CD4-positive, alpha-beta T cell treated with Interleukin-6 at 100 ng/mL for 8 hours (primary cell): ENCODE results near the gene SPACA7.
"Not testable (repeated sequence)": the region's sequence is repeated elsewhere in the genome, so short reads cannot be mapped to it uniquely, and the experiment has no call there.

Source experiments
- DNase-seq: peaks from one replicate; pipeline ENCODE4 v3.0.0-alpha.2; 2020; ENCODE audit warnings: mixed read lengths, low spot score

SPACA7 gene

DNA sequence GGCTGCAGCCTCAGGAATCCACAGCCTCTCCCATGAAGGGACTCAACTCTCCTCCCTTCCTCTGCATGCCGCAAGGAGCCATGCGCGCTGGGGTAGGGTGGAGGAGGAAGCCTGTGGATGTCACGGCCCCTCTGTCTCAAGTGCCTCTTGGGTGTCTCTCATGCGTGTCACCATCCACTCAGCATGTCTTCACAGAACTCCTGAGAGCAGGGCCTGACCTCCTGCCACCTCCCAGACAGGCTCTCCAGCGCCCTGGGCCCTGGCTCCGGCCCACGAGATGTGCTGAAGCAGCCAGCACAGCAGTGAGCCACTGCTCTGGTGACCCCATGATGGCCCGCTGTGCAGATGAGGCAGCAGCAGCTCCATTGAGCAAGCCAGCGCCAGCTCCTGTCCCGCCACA, 25.9 kb upstream of the SPACA7 start:
- DNase-seq, result no peak

DNA sequence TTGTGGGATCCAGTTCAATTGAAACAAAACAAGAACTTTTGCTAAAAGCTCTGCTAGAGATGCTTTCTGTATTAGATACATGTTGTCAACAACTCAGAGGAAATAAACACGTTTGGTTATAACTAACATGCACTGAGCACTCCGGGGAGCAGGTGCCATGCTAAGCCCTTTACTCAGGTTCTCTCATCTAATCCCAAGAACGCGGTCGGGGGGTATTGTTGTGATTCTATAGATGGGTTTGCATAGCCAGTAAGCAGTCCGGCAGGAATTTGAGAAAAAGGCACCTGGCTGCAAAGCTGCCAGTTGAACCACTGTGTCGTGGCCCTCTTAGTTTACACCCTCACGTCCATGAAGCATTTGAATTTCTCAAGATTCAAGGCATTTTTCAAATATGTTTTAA, 24.3 kb upstream of the SPACA7 start:
- no peak for DNase-seq

DNA sequence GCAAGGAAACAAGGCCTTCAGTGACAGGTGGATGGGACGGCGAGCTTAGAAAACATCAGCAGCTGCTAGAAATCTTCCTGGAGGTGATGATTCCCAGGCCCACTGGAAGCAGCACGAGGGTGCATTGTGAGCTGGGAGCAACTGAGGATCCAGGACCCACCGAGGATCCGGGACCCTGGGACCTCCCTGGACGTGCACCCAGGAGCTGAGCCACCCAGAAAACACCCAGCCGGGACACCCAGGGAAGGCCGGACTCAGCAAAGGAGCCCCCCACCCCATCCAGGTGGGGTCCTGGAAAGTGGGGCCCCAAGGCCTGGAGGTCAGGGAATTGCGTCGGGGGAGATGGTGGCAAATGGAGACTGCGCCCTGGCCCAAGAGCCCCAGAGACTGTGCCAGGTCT, 22.3 kb upstream of the SPACA7 start:
- DNase-seq, result no peak

DNA sequence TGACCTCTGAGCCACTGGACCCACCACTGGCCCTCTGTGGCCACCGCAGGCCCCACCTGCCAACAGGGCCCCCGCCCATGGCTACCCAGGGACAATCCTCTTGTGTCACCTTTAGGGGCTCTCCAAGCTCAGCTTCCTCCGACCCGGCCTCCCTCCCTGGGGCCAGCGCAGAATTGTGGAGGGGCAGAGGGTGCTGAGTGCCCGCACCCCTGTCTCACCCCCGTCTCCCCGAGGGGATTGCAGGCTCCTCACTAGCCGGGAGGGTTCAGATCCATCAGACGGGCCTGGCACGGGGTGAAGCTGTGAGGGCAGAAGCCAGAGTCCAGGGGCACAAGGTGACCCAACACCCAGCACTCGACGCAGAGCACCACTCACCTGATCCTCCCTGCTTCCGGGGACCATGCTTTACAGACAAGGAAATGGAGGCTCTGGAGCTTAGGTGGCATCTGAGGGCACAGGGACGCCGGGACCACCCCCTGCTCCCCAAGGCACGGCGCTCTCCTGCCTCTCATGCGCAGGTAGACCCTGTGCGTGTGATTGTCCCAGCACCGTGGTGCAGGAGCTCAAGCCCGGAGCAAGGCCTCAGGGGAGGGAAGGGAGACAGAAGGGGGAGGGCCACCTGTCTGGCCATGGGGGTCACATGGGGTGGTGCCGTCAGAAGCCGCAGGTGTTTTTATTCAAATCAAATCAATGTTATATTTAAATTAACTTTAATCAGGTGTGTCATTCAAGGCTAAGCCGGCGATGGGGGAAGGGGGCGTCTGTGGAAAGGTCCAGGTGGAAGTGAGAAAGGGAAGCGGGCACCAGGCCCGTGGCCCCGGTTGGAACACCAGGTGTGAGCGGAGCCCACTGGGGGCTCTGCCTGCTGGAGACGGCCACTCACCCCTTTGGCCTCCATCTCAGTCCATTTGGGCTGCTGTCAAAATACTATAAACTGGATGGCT, 21.6 kb upstream of the SPACA7 start:
- no peak for DNase-seq

DNA sequence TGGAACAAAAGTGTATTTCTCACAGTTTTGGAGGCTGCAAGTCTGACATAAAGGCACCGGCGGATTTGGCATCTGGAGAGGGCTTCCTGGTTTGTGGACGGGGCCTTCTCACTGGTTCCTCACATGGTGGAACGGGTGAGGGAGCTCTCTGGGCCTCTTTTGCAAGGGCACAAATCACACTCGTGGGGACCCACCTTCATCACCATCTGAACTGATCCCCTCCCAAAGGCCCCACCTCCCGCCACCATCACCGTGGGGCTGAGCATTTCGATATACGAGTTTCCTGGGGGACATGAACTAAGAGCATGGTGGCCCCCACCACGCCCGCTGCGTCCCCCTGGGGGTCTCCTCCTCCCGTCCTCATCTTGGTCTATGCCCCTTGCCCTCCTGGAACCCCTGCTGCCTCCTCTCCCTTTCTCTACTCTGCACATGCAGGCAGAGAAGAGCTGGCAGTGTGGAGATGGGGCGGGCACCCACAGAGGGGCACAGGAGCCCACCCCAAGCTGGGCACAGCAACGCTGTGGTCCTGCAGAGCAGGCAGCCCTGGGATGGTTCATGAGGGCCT, 20.8 kb upstream of the SPACA7 start:
- no peak for DNase-seq

DNA sequence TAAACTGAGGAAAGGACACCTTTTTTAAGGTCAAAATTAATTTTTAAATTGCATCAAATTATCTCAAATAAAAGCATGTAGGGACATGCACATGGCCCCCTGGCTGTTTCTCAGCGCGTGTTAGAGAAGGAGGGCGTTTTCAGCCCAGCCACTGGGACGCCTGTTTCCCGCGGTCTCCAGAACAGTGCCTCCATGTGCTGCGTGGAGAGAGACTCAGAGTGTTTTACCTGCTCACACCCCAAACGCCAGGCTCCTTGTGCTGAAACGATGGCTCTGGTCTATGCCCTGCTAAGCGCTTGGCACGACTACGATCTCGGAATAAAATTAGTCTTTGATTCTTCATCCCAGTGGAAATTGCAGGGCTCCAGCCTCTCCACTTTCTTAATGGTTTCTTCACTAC, 20.0 kb upstream of the SPACA7 start:
- DNase-seq, result no peak

DNA sequence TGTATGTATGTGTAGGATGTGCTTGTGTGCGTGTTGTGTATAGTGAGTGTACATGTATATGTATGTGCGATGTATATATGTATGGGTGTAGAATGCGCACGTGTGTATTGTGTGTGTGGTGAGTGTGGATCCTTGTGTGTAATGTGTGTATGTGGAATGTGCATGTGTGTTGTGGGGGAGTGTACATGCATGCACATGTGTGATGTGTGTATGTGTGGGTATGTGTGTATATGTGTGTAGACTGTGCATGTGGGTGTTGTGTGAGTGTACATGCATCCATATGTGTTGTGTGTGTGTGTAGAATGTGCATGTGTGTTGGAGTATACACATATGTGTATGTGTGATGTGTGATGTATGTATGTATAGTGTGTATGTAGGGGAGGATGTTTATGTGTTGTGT, 18.0 kb upstream of the SPACA7 start:
- DNase-seq, result no peak

DNA sequence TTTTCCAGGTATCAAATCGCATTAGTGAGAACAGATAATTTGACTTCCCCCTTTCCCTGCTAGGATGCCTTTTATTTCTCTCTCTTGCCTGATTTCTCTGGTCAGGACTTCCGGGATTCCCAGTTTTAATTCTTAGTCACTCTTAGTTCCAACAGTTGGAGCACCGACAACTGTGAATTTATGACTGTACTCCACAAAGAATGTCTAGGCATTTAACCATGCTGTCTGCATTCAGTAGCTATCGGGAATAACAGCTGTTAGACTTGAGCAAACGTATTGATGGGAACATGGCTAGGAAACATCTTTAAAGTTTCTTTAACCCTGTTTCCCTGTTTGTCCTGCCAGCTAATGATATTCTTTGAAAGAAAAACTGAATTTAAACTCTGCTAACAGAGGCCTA, 14.1 kb upstream of the SPACA7 start:
- no peak for DNase-seq

DNA sequence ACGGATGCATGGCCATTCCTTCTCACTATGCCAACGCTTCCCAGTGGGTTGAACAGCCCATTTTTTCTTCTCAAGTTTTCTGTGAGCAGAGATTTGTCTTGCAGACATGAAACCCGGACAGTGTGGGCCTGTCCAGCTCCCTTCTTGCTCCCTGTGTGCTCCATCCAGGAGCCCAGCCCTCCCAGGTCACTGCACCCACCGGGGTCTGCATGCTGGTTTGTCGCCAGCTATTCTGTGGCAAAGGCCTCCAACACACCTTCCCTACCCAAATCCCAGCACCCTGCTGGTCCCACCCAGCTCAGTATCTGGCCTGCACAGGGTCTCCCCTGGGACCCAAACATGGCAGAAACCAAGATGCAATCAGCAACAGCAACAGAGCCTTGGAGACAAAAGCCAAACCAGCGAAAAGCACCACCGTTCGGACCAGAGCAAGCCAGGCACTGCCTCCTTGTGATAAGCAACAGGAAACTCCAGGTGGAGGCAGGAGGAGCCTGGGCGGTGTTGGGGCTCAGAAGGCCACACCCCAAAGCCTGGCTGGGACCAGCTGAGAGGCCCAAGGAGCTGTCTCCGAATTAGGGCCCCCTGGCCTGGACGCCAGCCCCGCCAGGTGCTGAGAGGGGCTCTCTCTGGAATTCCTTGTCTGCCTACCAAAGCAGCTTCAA, 12.2 kb upstream of the SPACA7 start:
- DNase-seq, result no peak

DNA sequence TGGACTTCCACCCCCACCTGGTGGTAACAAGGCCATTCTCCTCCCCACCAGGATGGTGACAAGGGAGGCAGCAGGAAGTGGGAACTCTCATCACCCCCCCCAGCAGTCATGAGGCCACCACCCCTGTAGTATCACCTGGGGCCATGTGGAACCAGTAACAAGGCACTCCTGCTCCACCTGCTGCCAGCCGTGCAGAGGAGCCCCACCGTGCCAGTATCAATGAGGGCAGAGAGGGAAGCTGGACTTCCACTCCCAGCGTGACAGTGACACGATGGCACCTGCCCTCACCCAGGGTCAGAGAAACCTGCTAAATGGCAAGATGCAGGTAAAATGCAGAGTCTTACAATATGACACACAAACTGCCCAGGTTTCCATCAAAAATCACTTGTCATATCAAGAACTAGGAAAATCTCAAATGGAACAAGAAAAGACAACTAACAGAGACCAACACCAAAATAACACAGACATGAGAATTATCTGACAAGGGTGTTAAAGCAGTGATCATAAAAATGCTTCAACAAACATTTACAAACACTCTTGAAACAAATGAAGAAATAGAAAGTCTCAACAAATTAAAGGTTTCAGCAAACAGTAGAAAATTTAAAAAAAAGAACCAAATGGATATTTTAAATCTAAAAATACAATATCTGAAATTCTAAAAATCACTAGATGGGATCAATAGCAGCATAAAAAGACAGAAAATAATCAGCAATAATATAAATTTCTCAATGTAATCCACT, 9.1 kb upstream of the SPACA7 start:
- no peak for DNase-seq

DNA sequence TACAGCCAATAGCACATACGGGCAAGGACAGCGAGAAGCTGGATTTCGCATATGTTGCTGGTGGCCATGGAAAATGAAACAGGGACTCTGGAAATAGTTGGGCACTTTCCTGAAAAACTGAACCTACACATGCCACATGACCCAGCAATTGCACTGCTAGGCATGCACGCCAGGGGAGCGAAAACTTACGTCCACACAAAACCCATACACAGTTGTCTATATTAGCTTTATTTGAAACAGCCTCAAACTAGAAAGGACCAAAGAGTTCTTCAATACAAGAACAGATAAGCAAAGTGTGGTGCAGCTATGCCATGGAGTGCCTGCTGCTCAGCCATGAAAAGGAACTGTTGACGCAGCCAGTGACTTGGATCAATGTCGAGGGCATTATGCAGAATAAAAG, 7.3 kb upstream of the SPACA7 start:
- no peak for DNase-seq

DNA sequence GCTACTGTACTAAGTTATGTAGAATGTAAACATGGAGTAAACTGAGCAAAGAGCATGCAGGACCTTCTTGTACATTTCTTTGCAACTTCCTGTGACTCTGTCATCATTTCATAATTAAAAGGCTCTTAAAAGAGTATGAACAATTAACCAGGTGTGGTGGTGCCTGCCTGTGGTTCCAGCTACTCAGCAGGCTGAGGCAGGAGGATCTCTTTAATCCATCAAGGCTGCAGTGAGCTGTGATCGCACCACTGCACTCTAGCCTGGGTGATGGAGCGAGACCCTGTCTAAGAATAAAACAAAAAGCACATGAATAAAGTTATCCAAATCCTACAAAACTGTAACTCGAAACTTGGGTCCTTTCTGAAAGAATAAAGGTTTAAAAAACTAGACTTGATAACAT, 5.8 kb upstream of the SPACA7 start:
- no peak for DNase-seq

DNA sequence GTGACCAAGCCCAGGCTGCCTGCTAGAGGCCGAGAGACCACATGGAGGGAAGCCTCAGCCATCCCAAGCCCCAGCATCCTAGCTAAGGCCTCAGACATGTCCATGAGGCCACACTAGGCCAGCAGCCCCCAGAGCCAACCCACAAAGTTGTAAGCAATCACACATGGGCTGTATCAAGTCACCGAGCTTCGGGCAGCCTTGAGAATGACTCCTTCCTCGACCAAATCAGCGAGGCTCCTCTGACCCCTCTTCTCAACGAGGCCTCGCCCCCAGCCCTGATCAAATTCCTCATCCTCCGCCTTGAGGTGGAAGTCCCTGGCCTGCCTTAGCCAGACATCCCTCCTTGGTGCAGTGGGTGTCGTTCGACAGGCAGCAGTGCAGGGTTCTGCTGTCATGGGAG, 1.9 kb upstream of the SPACA7 start:
- no peak for DNase-seq

DNA sequence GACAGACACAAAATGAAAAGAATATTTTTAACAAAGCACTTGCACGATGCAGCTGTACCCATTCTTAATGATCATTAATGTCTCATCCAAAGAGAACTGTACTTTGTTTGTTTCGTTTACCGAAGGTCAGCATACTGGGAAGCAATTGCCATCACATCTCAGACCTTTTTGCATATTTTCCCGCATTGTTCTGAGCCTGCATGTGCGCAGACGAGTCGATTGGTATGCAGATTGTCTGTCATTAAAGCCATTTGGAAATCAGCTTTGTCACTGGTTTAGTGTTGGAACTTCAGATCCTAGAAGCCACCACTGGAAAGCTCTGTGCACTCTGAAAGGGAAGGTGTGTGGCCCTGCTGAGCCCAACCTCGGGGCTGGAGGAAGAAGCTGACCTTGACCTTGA, 15.6 kb downstream of the SPACA7 start:
- no peak for DNase-seq

DNA sequence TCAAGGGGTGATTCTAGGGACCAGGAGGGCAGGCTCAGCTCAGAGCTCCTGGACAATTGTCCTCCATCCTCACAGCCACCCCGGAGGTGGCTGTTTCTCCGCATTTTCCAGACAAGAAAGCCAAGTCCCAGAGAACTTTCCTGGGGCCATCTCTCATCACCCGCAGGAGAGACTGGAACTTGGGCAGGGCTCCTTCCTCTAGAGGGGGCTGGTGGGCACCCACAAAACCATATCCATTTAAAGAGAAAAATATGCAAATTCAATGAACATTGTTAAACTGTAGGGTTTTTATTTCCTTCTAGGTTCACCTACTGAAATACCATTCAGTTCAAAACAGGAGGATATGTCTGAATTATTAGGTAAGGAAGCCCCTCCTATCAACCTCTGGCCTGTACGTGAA, 16.6 kb downstream of the SPACA7 start:
- DNase-seq, result no peak

DNA sequence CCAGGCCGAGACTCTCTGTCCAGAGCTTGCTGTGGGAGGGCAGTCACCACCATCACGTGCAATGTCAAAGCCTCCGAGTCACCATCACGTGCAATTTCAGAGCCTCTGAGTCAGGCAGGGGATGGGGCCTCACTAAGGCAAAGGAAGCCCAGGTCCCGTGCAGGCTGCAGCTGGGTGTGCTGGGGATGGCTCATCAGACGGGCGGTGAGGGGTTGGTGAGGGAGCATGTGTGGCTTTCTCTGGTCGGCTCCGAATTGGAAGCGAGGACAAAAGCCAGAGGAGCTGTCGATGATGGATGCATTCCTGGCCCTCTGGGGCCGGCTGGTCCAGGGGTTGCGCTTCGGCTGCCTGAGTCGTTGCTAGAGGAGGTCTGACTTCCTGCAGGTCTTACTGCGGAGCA, 18.9 kb downstream of the SPACA7 start:
- DNase-seq, result not testable (repeated sequence)

DNA sequence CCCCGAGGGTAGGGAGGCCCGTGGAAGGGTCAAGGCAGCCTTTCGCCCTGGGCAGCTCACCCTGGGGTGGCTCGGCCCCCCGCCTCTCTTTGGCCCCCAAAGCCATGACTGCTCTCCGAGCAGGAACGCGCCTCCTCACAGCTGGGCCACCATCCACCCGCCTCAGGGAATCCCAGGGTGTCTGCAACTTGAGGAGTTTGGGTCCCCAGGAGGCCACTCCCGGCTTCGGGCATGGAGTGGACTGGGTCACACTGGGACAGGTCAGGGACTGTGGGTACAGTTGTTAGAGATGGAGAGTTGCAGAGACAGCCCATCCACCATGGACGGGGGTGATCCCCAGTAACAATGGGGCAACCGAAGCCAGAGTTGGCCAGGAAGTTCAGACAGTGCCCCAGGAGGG, 19.8 kb downstream of the SPACA7 start:
- not testable (repeated sequence) for DNase-seq

DNA sequence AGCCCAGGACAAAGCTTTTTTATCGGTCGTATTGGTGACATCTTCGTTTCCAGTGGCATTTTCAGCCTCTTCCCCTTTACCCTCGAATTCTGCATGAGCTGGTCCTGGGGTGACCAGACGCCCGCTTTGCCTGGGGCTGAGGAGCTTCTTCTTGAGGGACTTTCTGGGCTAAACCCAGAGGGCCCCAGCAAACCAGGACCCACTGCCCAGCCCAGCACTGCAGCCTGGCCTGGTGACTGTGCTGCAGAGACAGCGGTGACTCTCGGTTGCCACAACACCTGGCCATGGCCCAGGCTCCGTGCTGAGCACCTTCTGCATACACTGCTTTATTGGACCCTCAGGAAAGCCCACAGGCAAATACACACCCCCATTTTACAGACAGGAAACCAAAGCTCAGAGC, 21.0 kb downstream of the SPACA7 start:
- DNase-seq, result no peak

DNA sequence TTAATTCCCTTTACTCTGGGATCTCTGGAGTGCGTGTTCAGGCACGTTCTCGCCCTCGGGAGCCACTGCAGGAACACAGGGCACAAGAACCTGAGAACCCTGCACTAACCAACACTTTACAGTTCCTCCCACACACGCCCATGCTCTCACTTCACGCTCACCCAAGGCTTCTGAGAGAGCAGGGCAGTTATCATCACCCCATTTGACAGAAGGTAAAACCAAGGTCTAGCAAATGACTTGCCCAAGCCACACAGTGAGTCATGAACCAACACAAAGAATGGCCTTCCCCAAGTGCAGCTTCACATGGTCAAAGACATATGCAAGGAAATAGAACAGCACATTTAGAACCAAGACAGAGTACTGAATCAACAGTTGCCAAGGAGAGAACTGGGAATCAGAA, 22.2 kb downstream of the SPACA7 start:
- DNase-seq, result not testable (repeated sequence)

DNA sequence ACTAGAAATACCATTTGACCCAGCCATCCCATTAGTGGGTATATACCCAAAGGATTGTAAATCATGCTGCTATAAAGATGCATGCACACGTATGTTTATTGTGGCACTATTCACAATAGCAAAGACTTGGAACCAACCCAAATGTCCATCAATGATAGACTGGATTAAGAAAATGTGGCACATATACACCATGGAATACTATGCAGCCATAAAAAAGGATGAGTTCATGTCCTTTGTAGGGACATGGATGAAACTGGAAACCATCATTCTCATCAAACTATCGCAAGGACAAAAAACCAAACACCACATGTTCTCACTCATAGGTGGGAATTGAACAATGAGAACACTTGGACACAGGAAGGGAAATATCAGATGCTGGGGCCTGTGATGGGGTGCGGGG, 33.7 kb downstream of the SPACA7 start:
- not testable (repeated sequence) for DNase-seq

DNA sequence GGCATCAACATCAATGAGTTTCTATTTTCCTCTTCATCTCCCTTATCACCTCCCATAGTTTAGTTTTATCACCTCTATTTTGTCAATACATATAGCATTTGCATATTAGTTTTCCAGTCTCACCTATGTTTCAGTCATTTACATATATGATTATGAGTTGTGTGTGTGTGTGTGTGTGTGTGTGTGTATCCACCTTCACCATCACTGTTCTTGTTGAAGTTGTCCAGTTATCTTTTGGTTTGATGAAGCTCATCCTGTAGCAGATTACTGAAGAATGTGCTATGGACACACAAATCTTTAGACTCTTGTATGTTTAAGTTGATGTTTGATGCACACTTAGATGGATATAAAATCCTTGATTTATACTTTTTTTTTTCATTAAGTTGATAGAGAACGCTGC, 40.5 kb downstream of the SPACA7 start:
- DNase-seq, result no peak

DNA sequence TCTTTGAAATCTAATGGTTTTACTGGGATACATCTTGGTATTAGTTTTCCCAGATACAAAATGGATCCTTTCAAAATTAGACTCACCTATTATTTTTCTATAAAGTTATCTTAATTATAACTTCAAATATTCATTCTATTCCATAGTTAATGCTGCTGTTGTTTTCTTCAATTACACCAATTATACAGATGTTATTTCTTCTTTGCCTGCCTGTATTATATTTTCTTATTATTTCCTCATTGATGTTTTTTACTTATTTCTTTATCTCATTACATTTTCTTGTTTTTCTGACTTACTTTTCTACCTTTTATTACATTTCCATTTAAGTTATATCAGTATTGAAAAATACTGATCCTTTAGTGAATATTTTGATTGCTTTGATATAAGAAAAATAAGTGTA, 40.9 kb downstream of the SPACA7 start:
- DNase-seq, result no peak

DNA sequence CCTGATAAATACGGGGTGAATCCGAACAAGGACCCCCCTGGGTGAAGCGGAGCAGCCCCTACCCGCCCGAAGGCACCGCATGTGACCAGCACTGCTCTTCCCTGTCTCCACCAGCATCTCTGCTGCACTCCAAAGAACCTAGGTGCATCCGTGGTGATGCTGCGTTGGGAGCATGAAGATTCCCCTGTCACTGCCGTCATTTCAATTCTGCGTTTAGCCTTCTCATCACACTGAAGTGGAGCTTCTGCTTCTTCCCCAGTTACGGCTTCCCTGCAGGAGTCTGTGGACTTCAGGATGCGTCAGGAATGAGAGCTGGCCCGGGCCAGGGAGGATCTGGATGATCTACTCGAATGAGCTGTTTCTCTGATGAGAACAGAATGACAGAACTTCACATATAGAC, 47.9 kb downstream of the SPACA7 start:
- no peak for DNase-seq
